Activated naive CD8-positive, alpha-beta T cell (primary cell): ENCODE measurements around the gene PSMD11.

Experiments used
- H3K27ac Mint-ChIP-seq: one replicate; pipeline ENCODE4 v1.8.0; 2021; ENCODE audit warnings: mixed read lengths
- H3K27me3 Mint-ChIP-seq: one replicate; pipeline ENCODE4 v1.8.0; 2021; ENCODE audit warnings: mixed read lengths
- H3K36me3 Mint-ChIP-seq: one replicate; pipeline ENCODE4 v1.8.0; 2021; ENCODE audit warnings: mixed read lengths
- H3K4me1 Mint-ChIP-seq: one replicate; pipeline ENCODE4 v1.8.0; 2021; ENCODE audit warnings: low read depth, mixed read lengths
- H3K4me3 Mint-ChIP-seq: one replicate; pipeline ENCODE4 v1.8.0; 2021; ENCODE audit warnings: mild to moderate bottlenecking, mixed read lengths
- H3K9me3 Mint-ChIP-seq: one replicate; pipeline ENCODE4 v1.8.0; 2021; ENCODE audit warnings: low read depth, mixed read lengths

The PSMD11 gene

DNA sequence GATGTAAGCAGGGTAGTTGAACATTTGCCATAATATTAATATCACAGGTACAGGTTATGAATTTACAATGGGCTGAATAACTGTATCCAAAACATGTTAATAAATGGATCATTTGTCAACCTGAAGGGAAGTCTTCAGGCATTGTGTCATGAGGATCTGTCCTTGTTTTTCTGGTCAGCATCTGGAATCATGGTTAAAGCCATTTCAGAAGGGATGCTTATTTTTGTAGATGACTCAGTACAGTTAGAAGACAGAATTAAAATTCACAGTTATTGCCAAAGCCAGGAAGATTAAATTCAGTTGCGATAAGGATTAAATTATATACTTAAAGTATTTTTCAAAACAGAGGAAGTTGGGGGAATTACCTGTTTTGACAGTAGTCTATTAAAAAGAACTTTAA lies 8.0 kb downstream of the PSMD11 start:
- Mint-ChIP-seq H3K4me3 (no peak overlapping the region), H3K4me1 (peaks cover 53% of the 10 kb centered on the region), H3K27me3 (no peaks in the 10 kb centered on the region), H3K36me3 (peaks cover 25% of the 10 kb centered on the region), H3K9me3 (no peaks in the 10 kb centered on the region), H3K27ac (no peak overlapping the region)

DNA sequence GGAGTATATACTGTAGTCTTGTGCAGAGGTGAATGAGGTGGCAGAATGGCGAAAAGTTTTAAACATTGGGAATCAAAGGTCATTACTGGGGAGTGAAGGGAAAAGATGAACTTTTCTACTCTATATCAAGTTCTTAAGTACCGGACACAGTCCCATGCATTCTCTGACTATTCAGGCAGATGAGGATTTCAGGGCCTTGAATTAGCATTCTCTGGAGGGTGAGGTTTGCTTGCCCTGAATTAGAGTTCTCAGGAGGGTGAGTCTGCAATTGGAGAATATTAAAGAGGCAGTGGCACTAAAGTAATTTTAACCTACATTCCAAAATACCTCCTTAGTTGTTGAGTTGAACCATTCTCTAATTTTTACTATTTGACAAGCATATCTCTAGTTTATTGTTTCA lies 9.1 kb downstream of the PSMD11 start:
- H3K4me1 Mint-ChIP-seq: peaks cover 59% of the 10 kb centered on the region
- H3K36me3 Mint-ChIP-seq: peaks cover 25% of the 10 kb centered on the region
- peak overlapping the region; percentile 5 for H3K27ac Mint-ChIP-seq
- no peaks in the 10 kb centered on the region for H3K27me3 Mint-ChIP-seq
- H3K4me3 Mint-ChIP-seq: no peak overlapping the region
- H3K9me3 Mint-ChIP-seq: no peaks in the 10 kb centered on the region

DNA sequence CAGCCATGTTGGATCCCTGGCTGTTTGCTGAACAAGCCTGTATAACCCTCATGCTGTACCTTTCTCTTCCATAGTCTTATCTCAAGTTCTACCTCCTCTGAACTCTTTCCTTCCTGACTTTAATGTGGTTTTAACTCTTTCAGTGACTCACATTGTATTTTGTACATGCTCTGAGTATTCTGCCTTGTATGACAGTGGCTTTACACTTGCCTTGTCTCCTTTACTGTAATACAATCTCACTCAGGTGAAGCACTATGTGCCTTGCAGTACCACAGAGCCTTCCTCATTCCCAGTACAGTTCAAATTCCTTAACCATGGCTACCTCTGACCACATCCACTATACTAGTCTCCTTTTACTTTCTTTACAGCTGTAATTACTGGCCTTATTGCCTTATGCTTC lies 14.1 kb downstream of the PSMD11 start:
- Mint-ChIP-seq H3K27me3 (no peaks in the 10 kb centered on the region), H3K27ac (no peak overlapping the region), H3K9me3 (no peaks in the 10 kb centered on the region), H3K4me1 (peaks cover 53% of the 10 kb centered on the region), H3K36me3 (peaks cover 21% of the 10 kb centered on the region), H3K4me3 (no peak overlapping the region)

DNA sequence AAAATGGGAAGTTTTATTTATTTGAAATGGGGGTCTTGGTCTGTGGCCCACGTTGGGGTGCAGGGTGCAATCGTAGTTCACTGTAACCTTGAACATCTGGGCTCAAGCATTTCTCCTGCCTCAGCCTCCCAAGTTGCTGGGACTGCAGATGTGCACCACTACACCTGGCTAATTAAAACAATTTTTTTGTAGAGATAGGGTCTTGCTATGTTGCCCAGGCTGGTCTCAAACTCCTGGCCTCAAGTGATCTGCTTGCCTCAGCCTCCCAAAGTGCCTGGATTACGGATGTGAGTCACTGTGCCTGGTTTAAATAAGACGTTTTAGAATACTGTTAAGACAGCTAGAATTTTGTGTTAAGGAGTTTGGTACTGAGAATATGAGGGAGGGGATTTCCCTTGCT lies 15.7 kb downstream of the PSMD11 start:
- peaks cover 14% of the 10 kb centered on the region for H3K36me3 Mint-ChIP-seq
- peaks cover 41% of the 10 kb centered on the region for H3K4me1 Mint-ChIP-seq
- H3K4me3 Mint-ChIP-seq: no peak overlapping the region
- no peaks in the 10 kb centered on the region for H3K27me3 Mint-ChIP-seq
- H3K27ac Mint-ChIP-seq: peak overlapping the region; percentile 16
- no peaks in the 10 kb centered on the region for H3K9me3 Mint-ChIP-seq

DNA sequence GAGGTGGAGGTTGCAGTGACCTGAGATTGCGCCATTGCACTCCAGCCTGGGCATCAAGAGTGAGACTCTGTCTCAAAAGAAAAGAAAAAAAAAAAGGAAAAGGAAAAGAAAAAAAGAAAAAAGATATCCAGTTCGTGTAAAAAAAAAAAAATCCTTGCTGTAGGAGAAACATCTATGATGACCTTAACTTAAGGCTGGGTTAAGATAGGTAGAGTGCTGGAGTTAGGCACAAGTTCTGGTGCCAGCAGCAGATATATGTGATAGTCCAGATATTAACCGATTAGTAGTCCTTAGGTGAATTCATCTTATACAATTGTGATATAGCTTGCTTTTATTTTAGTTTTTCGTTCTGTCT lies 17.2 kb downstream of the PSMD11 start:
- no peaks in the 10 kb centered on the region for H3K9me3 Mint-ChIP-seq
- peaks cover 37% of the 10 kb centered on the region for H3K4me1 Mint-ChIP-seq
- no peak overlapping the region for H3K4me3 Mint-ChIP-seq
- no peaks in the 10 kb centered on the region for H3K27me3 Mint-ChIP-seq
- peaks cover 12% of the 10 kb centered on the region for H3K36me3 Mint-ChIP-seq
- peak overlapping the region; percentile 59 for H3K27ac Mint-ChIP-seq

DNA sequence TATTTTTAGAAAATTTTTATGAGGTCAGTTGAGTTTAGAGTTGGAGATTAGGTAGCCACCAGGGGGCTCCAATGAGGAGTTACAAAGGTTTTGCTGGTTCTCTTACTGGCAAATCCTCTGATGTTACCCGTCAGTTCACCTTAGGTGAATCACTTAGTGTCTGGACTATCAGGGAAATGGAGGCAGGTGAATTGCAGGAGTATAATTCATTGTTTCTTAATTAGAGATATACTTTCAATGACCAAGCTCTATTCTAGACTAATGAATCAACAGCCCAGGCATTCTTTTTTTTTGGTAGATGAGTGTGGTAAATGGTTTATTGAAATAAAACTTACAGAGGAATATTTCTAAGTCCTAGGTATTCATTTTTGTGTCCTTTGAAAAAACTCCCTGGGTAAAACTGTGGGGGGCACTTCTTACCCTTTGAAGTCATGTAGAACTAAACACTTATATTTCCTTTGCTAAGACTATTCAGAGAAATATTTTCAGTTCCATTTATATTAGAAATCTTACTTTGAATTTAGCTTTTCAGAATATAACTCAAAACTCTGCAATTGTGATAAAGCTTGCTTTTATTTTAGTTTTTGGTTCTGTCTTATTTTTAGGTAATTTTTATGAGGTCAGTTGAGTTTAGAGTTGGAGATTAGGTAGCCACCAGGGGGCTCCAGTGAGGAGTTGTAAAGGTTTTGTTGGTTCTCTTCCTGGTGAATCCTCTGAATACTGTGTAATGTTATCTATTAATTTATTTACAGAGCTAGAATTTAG lies 17.7 kb downstream of the PSMD11 start:
- H3K27me3 Mint-ChIP-seq: no peaks in the 10 kb centered on the region
- H3K4me3 Mint-ChIP-seq: no peak overlapping the region
- H3K9me3 Mint-ChIP-seq: no peaks in the 10 kb centered on the region
- peak overlapping the region; percentile 59 for H3K27ac Mint-ChIP-seq
- H3K36me3 Mint-ChIP-seq: peaks cover 12% of the 10 kb centered on the region
- peaks cover 36% of the 10 kb centered on the region for H3K4me1 Mint-ChIP-seq

DNA sequence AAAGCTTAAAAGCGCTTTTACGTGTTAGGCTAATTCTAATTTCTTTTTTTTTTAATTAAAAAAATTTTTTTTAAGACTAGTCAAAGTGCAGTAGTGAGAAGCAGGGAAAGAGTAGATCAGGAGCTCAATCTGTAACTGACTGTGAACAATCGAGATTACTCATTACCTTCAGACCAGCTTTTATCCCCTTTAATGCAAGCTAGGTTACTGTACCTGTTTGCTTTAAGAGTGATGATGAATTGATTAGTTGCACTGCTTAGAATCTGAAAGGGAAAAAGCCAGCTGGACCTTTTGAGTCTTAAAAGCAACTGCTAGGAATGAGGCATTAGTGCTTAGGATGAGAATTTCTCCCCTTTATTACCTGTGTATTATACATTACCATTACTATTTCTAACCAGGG lies 19.0 kb downstream of the PSMD11 start:
- peaks cover 26% of the 10 kb centered on the region for H3K4me1 Mint-ChIP-seq
- no peaks in the 10 kb centered on the region for H3K9me3 Mint-ChIP-seq
- H3K27me3 Mint-ChIP-seq: no peaks in the 10 kb centered on the region
- H3K4me3 Mint-ChIP-seq: no peak overlapping the region
- no peak overlapping the region for H3K27ac Mint-ChIP-seq
- H3K36me3 Mint-ChIP-seq: peaks cover 14% of the 10 kb centered on the region

DNA sequence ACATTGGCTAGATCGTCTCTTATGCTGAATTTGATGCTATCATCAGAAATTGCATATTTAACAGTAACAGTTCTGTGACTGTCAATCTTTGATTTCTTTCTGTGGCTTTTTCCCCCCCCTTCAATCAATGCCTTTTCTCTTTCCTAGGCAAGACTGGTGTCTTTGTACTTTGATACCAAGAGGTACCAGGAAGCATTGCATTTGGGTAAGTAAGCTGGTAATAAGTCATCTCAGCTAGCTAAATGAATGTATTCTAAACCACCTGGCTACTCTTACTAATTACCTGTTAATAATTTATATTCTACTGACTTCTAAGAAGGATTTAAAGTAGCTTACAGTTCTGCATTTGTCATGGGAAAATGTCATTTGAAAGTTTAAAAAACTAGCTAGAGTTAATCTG lies 20.1 kb downstream of the PSMD11 start:
- H3K27ac Mint-ChIP-seq: no peak overlapping the region
- H3K4me1 Mint-ChIP-seq: peaks cover 20% of the 10 kb centered on the region
- H3K9me3 Mint-ChIP-seq: no peaks in the 10 kb centered on the region
- H3K4me3 Mint-ChIP-seq: no peak overlapping the region
- peaks cover 15% of the 10 kb centered on the region for H3K36me3 Mint-ChIP-seq
- no peaks in the 10 kb centered on the region for H3K27me3 Mint-ChIP-seq

DNA sequence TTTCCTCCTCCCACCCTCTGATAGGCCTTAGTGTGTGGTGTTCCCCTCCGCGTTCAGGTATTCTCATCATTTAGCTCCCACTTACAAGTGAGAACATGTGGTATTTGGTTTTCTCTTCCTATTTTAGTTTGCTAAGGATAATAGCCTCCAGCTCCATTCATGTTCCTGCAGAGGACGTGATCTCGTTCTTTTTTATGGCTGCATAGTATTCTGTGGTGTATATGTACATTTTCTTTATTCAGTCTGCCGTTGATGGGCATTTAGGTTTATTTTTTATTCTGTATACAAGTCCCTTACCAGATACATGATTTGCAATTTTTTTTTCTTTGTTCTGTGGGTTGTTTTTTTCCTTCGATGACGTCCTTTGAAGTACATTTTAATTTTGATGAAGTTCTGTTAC lies 23.6 kb downstream of the PSMD11 start:
- H3K36me3 Mint-ChIP-seq: peaks cover 11% of the 10 kb centered on the region
- no peak overlapping the region for H3K4me3 Mint-ChIP-seq
- H3K4me1 Mint-ChIP-seq: no peaks in the 10 kb centered on the region
- H3K27ac Mint-ChIP-seq: no peak overlapping the region
- no peaks in the 10 kb centered on the region for H3K9me3 Mint-ChIP-seq
- H3K27me3 Mint-ChIP-seq: no peaks in the 10 kb centered on the region

DNA sequence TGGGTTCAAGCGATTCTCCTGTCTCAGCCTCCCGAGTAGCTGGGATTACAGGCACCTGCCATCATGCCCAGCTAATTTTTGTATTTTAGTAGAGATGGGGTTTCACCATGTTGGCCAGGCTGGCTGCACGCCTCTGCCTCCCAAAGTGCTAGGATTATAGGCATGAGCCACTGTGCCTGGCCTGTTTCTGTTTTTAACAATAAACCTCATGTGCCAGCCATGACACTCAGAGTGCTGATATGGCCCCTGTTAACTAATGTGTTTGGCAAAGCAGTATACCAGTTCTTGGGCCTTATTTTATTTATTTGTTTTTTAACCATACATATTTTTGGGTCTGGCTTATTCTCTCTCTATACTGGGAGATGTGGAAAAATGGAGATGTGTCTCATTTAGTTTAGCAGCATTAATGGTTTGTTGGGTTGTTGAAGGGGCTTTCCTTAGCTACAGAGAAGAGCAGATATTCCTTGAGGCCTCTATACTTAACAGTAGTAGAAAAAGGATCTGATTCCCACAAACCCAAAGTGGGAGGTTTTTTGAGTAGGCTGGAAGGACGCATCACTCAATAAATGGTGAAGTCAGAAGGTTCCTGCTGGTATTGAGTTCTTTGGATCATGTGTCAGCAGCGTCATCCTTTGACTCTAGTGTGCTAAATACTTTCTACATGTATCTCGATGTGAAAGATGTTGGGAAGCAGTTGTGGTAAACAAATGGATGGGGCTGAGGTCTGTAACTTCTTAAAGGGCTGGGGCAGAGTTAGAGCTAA lies 26.3 kb downstream of the PSMD11 start:
- H3K27ac Mint-ChIP-seq: no peak overlapping the region
- no peaks in the 10 kb centered on the region for H3K9me3 Mint-ChIP-seq
- H3K4me1 Mint-ChIP-seq: peaks cover 2% of the 10 kb centered on the region
- H3K4me3 Mint-ChIP-seq: no peak overlapping the region
- peaks cover 15% of the 10 kb centered on the region for H3K36me3 Mint-ChIP-seq
- H3K27me3 Mint-ChIP-seq: no peaks in the 10 kb centered on the region

DNA sequence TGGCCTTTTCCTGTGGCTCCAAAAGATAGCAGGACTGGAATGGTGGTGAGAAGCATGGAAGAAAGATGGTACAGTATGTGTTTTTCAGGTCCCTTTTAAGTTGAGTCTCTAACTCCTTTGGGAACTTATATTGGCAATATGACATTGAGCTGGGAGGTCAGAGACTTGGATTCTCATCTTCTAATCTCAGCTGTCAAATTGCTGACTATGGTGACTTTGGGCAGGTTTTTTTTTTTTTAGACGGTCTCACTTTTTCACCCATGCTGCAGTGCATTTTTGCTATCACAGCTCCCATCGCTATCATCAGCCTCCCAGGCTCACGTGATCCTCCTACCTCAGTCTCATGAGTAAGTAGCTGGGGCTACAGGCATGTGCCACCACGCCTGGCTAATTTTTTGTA lies 27.3 kb downstream of the PSMD11 start:
- Mint-ChIP-seq H3K27me3 (no peaks in the 10 kb centered on the region), H3K36me3 (peaks cover 15% of the 10 kb centered on the region), H3K4me1 (peaks cover 2% of the 10 kb centered on the region), H3K4me3 (no peak overlapping the region), H3K9me3 (no peaks in the 10 kb centered on the region), H3K27ac (no peak overlapping the region)

DNA sequence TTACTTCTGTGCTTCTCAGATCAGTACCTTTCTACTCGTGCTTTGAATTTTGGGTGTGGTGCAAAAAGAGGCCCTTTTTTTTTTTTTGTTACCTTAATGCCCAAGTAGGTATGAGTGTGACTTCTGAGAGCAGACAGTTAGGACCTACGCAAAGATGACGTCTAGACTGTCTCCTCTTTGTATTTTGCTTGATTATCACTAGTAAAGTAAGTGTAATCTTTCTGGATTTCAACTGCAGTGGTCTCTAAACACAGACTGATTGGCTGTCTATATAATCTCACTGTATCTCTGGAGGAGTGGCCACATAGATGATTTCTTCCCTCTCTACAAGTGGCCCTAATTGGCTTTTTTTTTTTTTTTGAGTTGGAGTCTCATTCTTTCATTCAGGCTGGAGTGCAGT lies 30.9 kb downstream of the PSMD11 start:
- Mint-ChIP-seq H3K4me1 (peaks cover 2% of the 10 kb centered on the region), H3K4me3 (no peak overlapping the region), H3K27me3 (no peaks in the 10 kb centered on the region), H3K36me3 (peaks cover 9% of the 10 kb centered on the region), H3K27ac (no peak overlapping the region), H3K9me3 (no peaks in the 10 kb centered on the region)

DNA sequence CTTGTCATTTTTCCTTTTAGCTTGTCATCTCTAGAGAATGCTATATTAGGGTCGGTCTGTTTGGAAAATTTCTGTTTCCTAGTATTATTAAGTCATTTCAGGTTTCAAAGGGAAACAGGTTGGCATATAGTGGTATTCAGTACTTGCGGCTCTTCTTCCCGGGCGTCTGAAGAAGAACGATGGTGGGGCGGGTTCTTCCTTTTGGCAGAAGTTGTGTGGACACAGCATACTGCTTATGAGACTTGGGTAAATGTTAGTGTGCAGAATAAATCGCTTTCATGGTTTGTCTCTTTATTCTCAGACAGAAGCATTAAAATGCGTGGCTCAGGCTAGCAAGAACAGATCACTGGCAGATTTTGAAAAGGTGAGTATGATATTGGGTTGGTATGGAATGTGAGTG lies 32.9 kb downstream of the PSMD11 start:
- no peaks in the 10 kb centered on the region for H3K27me3 Mint-ChIP-seq
- peaks cover 2% of the 10 kb centered on the region for H3K4me1 Mint-ChIP-seq
- no peak overlapping the region for H3K27ac Mint-ChIP-seq
- H3K36me3 Mint-ChIP-seq: peaks cover 7% of the 10 kb centered on the region
- no peaks in the 10 kb centered on the region for H3K9me3 Mint-ChIP-seq
- no peak overlapping the region for H3K4me3 Mint-ChIP-seq

DNA sequence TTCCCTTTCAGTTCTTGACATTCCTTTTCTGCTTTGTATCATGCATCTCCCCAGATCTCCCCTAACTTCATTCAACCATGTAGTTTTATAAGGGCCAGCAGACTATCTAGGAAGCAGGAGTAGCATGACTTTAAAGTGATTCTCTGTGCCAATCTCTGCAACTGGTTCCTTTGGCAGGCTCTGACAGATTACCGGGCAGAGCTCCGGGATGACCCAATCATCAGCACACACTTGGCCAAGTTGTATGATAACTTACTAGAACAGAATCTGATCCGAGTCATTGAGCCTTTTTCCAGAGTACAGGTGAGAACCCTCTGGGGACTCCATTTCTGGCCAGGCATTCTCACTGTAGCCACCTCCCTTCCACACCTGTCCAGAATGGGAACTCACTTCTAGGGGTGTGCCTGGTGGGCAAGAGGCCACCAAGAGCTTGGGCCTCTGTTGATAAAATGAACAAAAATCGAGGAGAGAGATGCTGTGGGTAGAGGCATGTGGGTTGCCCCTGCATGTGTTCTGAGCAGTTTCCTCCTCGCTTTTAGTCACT lies 34.8 kb downstream of the PSMD11 start:
- H3K27me3 Mint-ChIP-seq: no peaks in the 10 kb centered on the region
- peak overlapping the region; percentile 35 for H3K27ac Mint-ChIP-seq
- H3K4me1 Mint-ChIP-seq: peaks cover 7% of the 10 kb centered on the region
- H3K36me3 Mint-ChIP-seq: peaks cover 7% of the 10 kb centered on the region
- H3K4me3 Mint-ChIP-seq: no peak overlapping the region
- no peaks in the 10 kb centered on the region for H3K9me3 Mint-ChIP-seq

DNA sequence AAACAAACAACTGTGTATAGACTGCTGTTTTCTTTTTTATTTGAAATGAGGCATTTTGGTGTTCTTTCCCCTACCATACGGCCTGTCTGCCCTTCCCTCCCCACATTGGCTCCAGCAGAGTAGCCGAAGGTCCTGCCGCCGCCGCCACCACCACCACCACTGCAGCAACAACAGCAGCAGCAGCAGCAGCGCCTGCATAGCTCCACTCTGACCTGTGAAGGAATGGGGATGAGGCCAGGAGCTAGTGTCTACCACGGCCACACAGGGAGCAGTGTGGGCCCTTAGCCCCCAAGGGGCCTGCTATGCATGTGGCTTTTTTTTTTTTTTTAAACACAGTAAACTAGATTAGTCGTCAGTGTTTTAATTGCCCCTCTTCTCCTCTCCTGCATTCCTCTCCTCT lies 36.9 kb downstream of the PSMD11 start:
- Mint-ChIP-seq H3K4me3 (no peak overlapping the region), H3K9me3 (no peaks in the 10 kb centered on the region), H3K27ac (no peak overlapping the region), H3K36me3 (peaks cover 3% of the 10 kb centered on the region), H3K27me3 (no peaks in the 10 kb centered on the region), H3K4me1 (peaks cover 12% of the 10 kb centered on the region)
